A549 treated with GW870086 at 1 μM for 4 hours (cell line): ENCODE data around the gene SKIC8. TPM values are rescaled to one million over a fixed set of nuclear protein-coding genes. Genes with fewer than 3 reads are reported as not detected.

Source experiments
- total RNA-seq: library from RNA; stranded (reverse); fragments of 200-300 nt; extraction: Qiagen RNA extraction; gene quantifications from 5 replicates; pipeline ENCODE4 v1.2.3, GENCODE V29; 2022; ENCODE audit warnings: low read depth

The SKIC8 gene
- 77.4 to 115 TPM (median 86.8 TPM) in 5 replicates for total RNA-seq

DNA sequence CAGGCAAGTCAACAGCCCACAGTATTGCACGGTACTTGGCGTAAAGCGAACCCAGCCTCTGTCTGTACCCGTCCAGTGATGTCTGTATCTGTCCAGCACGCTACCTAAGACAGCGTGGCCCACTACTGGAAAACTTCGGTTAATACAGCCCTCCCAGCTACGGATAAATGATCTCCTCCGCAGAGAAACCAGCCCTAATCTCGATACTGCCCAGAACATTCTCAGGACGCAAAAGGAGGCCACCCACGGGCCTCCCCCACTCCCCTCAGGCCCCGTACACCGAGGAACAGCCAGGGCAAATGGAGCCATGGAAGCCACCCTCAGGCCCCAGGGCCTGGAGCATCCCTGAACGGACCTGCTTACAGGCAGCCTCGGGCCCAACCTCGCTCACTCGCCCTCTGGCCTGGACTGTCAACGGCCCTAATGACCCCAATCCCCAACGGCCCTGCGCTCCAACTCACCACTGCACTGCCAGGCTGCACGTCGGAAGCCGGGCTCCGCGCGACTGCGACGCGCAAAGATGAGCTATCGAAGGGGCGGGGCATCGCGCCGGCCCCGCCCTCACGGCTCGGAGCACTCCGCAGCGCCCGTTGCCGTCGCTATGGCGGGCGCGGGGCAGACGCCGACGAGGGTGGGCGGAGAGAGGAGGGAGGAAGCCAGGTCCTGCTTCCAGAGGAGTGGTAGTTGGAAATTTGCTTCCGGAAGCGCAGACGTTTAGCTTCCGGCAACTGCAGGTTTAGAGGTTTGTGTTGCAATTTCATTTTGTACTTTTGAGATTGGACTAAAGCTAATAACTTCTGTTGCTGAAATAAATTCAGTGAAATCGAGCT, at the start of gene SKIC8:
Gene SKIC8 (minus strand): TSS at position 509 of the 830 bp plus-strand sequence. CDS start 3,923 bp downstream, outside the sequence.

DNA sequence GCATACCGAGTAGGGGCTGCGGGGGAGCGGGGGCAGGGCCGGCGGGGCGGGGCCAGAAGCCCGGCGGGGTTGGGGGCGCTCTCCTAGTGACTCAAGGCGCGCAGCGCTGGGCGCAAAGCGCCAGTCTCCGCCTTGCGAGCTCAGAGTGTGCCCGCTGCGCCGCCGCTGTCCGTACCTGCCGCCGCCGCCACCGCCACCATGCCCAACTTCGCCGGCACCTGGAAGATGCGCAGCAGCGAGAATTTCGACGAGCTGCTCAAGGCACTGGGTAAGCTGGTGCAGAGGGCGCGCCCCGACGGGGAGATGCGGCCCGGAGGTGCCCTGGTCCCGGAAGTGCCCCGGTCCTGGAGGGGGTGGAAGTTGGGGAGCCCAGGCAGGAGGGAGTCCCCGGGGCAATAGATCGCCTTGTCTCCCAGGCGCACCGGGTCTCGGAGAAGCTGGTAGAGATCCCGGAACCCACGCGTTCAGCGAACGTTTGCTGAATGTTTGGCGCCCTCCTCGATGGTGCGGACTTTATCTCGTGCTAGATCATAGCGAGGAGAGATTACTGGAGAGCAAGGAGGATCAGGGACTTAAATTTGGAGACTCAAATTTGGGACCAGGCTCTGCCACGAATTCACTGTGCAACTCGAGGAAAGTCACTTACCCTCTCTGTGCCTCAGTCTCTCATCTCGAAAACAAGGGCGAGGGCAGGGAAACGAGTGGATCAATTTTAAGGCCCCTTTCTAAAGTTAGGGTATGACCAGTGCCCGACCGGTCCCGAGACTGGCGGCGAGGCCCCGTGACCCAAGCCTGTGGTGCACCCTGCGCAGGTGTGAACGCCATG, 41.0 kb upstream of the SKIC8 start, which contains the start of gene CRABP1:
Gene CRABP1 (plus strand): TSS at position 123 of the 826 bp plus-strand sequence. CDS start 76 bp downstream, at position 199.

DNA sequence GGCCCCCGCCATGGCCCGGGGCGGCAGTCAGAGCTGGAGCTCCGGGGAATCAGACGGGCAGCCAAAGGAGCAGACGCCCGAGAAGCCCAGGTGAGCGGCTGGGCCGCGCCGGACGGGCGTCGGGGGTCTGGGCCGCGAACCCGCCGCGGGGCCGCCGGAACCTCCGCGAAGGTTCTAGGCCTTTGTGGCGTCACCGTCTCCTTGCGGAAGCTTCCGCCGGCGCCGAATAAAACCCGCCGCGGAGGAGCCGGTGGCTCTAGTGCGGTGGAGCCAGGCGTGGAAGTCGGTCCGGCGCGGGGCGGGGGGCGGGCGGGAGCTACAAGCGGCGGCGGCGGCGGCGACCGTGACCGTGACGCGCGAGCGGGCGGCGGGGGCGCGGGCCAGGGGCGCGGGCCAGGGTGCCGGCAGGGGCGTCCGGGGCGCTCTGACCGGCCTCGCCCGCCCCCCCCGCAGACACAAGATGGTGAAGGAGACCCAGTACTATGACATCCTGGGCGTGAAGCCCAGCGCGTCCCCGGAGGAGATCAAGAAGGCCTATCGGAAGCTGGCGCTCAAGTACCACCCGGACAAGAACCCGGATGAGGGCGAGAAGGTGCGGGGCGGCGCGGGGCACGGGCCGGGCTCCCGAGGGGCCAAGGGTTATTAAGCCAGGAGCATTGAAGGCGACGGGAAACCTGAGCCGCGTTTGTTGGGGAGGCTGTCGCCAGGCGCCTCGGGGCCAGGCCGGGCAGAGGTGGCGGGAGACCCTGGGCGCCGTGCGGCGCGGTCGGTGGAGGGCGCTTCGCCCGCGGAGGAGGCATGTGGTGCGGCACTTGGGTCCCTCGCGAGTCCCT, 34.9 kb downstream of the SKIC8 start, which contains the start of gene DNAJA4:
Gene DNAJA4 (plus strand): TSS at position 259 of the 833 bp plus-strand sequence. CDS start 202 bp downstream, at position 461.

DNA sequence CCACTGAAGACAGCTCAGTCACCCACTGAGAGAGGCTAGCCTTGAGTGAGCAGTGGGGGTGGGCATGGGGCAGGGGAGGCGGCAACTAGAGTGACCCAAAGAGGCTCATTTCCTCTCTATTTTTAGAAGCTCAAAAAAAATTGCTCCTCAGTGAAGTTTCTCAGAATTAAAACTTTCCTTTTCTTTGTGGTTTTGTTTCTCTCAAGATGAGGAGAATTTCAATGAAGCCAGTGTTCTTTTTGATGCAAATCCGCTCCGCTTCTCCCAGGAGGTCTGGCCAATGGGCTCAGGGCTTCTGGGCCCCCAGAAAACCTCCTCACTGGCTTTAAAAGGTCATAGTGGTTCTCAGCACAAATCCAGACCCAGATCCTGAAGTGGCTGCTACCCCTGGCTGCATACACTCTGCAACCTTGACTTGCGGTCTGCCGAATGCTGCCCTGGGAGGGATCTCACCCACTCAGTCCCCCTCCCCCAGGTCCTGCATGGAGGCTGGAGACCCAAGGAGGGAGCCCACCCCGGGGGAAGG, 64.8 kb downstream of the SKIC8 start, which contains the start of gene ACSBG1:
Gene ACSBG1 (minus strand): TSS at position 51 of the 526 bp plus-strand sequence. CDS start 64 bp downstream, outside the sequence.

Other genes starting within 250 kb of the SKIC8 start
- gene TBC1D2B, start 221.9 kb downstream of the SKIC8 start, total RNA-seq = 13.2 to 16.0 TPM (median 14.6 TPM) in 5 replicates
- gene SH2D7, start 207.0 kb downstream of the SKIC8 start, total RNA-seq = not detected in 5 replicates
- 22.9 to 30.2 TPM (median 28.6 TPM) in 5 replicates for gene CIB2, start 168.2 kb downstream of the SKIC8 start, total RNA-seq
- gene IDH3A, start 150.2 kb downstream of the SKIC8 start, total RNA-seq = 60.6 to 101 TPM (median 67.4 TPM) in 5 replicates
- gene ACSBG1, start 65.0 kb downstream of the SKIC8 start, total RNA-seq = 0.17 to 0.59 TPM (median 0.31 TPM) in 5 replicates
- gene DNAJA4, start 35.0 kb downstream of the SKIC8 start, total RNA-seq = 0.08 TPM in 1 of 5 replicates, not detected in the others
- gene CRABP1, start 40.7 kb upstream of the SKIC8 start, total RNA-seq = 1.2 to 2.2 TPM (median 1.5 TPM) in 5 replicates
- gene IREB2, start 138.6 kb upstream of the SKIC8 start, total RNA-seq = 37.7 to 49.8 TPM (median 46.4 TPM) in 5 replicates
- gene HYKK, start 208.0 kb upstream of the SKIC8 start, total RNA-seq = 6.0 to 7.6 TPM (median 6.1 TPM) in 5 replicates
- 379 to 479 TPM (median 406 TPM) in 5 replicates for gene PSMA4, start 240.8 kb upstream of the SKIC8 start, total RNA-seq